Measurements from ENCODE around the gene RNF17.
A peak's percentile ranks its signal among the peaks of the same experiment; 100 is the strongest.

Gene RNF17

GRCh38 chr13:24911133-24911908 lies 147.4 kb downstream of the RNF17 start:
- peaks cover 46% of the 10 kb centered on the region for H3K36me3 Mint-ChIP-seq (ENCODE audit: low read depth)
- no peak overlapping the region for H3K4me3 Mint-ChIP-seq
- H3K9me3 Mint-ChIP-seq: no peaks in the 10 kb centered on the region
- H3K4me1 Mint-ChIP-seq: peaks cover 4% of the 10 kb centered on the region
- no peak for DNase-seq
- H3K27ac Mint-ChIP-seq: no peak overlapping the region
- H3K27me3 Mint-ChIP-seq (ENCODE audit: low read depth, poor library complexity): no peaks in the 10 kb centered on the region
- no peak for TF ChIP-seq CTCF (IDR thresholded peaks at IDR 0.05)

GRCh38 chr13:24916464-24916863 lies 152.5 kb downstream of the RNF17 start:
- H3K9me3 Mint-ChIP-seq: no peaks in the 10 kb centered on the region
- H3K4me3 Mint-ChIP-seq: no peak overlapping the region
- peaks cover 9% of the 10 kb centered on the region for H3K36me3 Mint-ChIP-seq (ENCODE audit: low read depth)
- no peak overlapping the region for H3K27ac Mint-ChIP-seq
- TF ChIP-seq CTCF (IDR thresholded peaks at IDR 0.05): no peak
- H3K4me1 Mint-ChIP-seq: peaks cover 11% of the 10 kb centered on the region
- H3K27me3 Mint-ChIP-seq (ENCODE audit: low read depth, poor library complexity): peaks cover 3% of the 10 kb centered on the region
- DNase-seq: no peak

GRCh38 chr13:24921003-24921402 lies 157.0 kb downstream of the RNF17 start:
- TF ChIP-seq CTCF (IDR thresholded peaks at IDR 0.05): no peak
- Mint-ChIP-seq H3K27ac (no peak overlapping the region), H3K36me3 (ENCODE audit: low read depth) (no peaks in the 10 kb centered on the region)

GRCh38 chr13:24921881-24922280 lies 157.9 kb downstream of the RNF17 start:
- H3K9me3 Mint-ChIP-seq: peaks cover 5% of the 10 kb centered on the region
- H3K27ac Mint-ChIP-seq: peak overlapping the region; percentile 99
- peak overlapping the region; percentile 98 for H3K4me3 Mint-ChIP-seq
- no peak for TF ChIP-seq CTCF (IDR thresholded peaks at IDR 0.05)
- no peaks in the 10 kb centered on the region for H3K36me3 Mint-ChIP-seq (ENCODE audit: low read depth)
- DNase-seq: no peak
- peaks cover 6% of the 10 kb centered on the region for H3K27me3 Mint-ChIP-seq (ENCODE audit: low read depth, poor library complexity)
- peaks cover 24% of the 10 kb centered on the region for H3K4me1 Mint-ChIP-seq

More at GRCh38 chr13:24921003-24921402, 157.0 kb downstream of the RNF17 start:
- Mint-ChIP-seq H3K27me3 (ENCODE audit: low read depth, poor library complexity) (peaks cover 6% of the 10 kb centered on the region), H3K4me1 (peaks cover 24% of the 10 kb centered on the region), H3K9me3 (peaks cover 2% of the 10 kb centered on the region), H3K4me3 (peak overlapping the region; percentile 98)
- no peak for DNase-seq

- H3K27ac Mint-ChIP-seq: peak overlapping the region; percentile 99
- peaks cover 24% of the 10 kb centered on the region for H3K4me1 Mint-ChIP-seq
- H3K27me3 Mint-ChIP-seq (ENCODE audit: low read depth, poor library complexity): peaks cover 6% of the 10 kb centered on the region
- no peak for DNase-seq
- no peak for TF ChIP-seq CTCF (IDR thresholded peaks at IDR 0.05)
- peak overlapping the region; percentile 98 for H3K4me3 Mint-ChIP-seq
- H3K9me3 Mint-ChIP-seq: peaks cover 6% of the 10 kb centered on the region
- no peaks in the 10 kb centered on the region for H3K36me3 Mint-ChIP-seq (ENCODE audit: low read depth)
These were observed 158.4 kb downstream of the RNF17 start for GRCh38 chr13:24922387-24922744.

Data from nephron progenitor cell (in vitro differentiated cells).